RWPE2 (cell line): ENCODE measurements around the gene NEFH.
A peak's percentile ranks its signal among the peaks of the same experiment; 100 is the strongest.

Experiments
- ATAC-seq: fragments of 200-7000 bp; cut with Tn5 transposase; 3 replicates; pipeline ENCODE4 v1.9.1; 2021; ENCODE audit warnings: low read depth
- DNase-seq: peaks from one replicate; pipeline ENCODE4 v3.0.0-alpha.2; 2020; ENCODE audit warnings: low spot score
- H3K27ac ChIP-seq: fragments of 450-650 bp; 2 replicates; pipeline ENCODE4 v1.5.1; 2017; ENCODE audit warnings: mild to moderate bottlenecking; ENCODE audit not compliant: poor library complexity, severe bottlenecking
- H3K27me3 ChIP-seq: fragments of 250-450 bp; sonication (Bioruptor Pico); 2 replicates; pipeline ENCODE4 v1.5.1; 2021; ENCODE audit warnings: mild to moderate bottlenecking, moderate library complexity; ENCODE audit not compliant: insufficient read depth, poor library complexity, severe bottlenecking
- H3K36me3 ChIP-seq: fragments of 250-450 bp; sonication (Bioruptor Pico); 2 replicates; pipeline ENCODE4 v1.5.1; 2020; ENCODE audit warnings: low read depth, mild to moderate bottlenecking, moderate library complexity
- H3K4me1 ChIP-seq: fragments of 250-450 bp; sonication (Bioruptor Pico); 2 replicates; pipeline ENCODE4 v1.5.1; 2021; ENCODE audit warnings: mild to moderate bottlenecking, moderate library complexity; ENCODE audit not compliant: insufficient read depth, poor library complexity, severe bottlenecking
- H3K4me3 ChIP-seq: fragments of 250-450 bp; sonication (Bioruptor Pico); 2 replicates; pipeline ENCODE4 v1.5.1; 2021; ENCODE audit warnings: mild to moderate bottlenecking, moderate library complexity; ENCODE audit not compliant: severe bottlenecking
- H3K9me3 ChIP-seq: fragments of 250-450 bp; sonication (Bioruptor Pico); 2 replicates; pipeline ENCODE4 v1.5.1; 2021; ENCODE audit warnings: mild to moderate bottlenecking, moderate library complexity; ENCODE audit not compliant: severe bottlenecking
- CTCF ChIP-seq: fragments of 450-650 bp; IDR thresholded peaks from one replicate; pipeline ENCODE4 v1.5.1; 2017; ENCODE audit warnings: mild to moderate bottlenecking, moderate library complexity; ENCODE audit not compliant: poor library complexity, severe bottlenecking

Gene NEFH

GRCh38 chr22:29491012-29491411 is 11.0 kb downstream of the NEFH start:
- Histone ChIP-seq H3K9me3 (no peaks in the 10 kb centered on the region), H3K36me3 (no peaks in the 10 kb centered on the region), H3K27ac (no peak overlapping the region), H3K4me3 (no peak overlapping the region), H3K4me1 (no peaks in the 10 kb centered on the region), H3K27me3 (no peaks in the 10 kb centered on the region)
- no peak for ATAC-seq
- no peak for TF ChIP-seq CTCF
- no peak for DNase-seq

GRCh38 chr22:29493636-29494035 is 13.6 kb downstream of the NEFH start:
- no peak overlapping the region for H3K4me3 ChIP-seq
- no peaks in the 10 kb centered on the region for H3K9me3 ChIP-seq
- DNase-seq, result no peak
- ATAC-seq, result no peak
- no peaks in the 10 kb centered on the region for H3K4me1 ChIP-seq
- no peaks in the 10 kb centered on the region for H3K27me3 ChIP-seq
- H3K36me3 ChIP-seq, result no peaks in the 10 kb centered on the region
- H3K27ac ChIP-seq, result no peak overlapping the region
- TF ChIP-seq CTCF, result no peak

- TF ChIP-seq CTCF, result no peak
- ATAC-seq, result no peak
- no peaks in the 10 kb centered on the region for H3K36me3 ChIP-seq
- H3K9me3 ChIP-seq, result no peaks in the 10 kb centered on the region
- no peaks in the 10 kb centered on the region for H3K4me1 ChIP-seq
- H3K4me3 ChIP-seq, result no peak overlapping the region
- no peaks in the 10 kb centered on the region for H3K27me3 ChIP-seq
- DNase-seq, result no peak
- H3K27ac ChIP-seq, result no peak overlapping the region
Measured at GRCh38 chr22:29499852-29500251, 19.8 kb downstream of the NEFH start.

GRCh38 chr22:29503811-29504372 is 23.9 kb downstream of the NEFH start:
- no peak for DNase-seq
- peak; percentile 25; the same call in 1 of the 3 replicates for ATAC-seq
- H3K27ac ChIP-seq, result no peak overlapping the region

More at GRCh38 chr22:29503811-29504372, 23.9 kb downstream of the NEFH start:
- no peaks in the 10 kb centered on the region for H3K27me3 ChIP-seq
- peaks cover 22% of the 10 kb centered on the region for H3K36me3 ChIP-seq
- TF ChIP-seq CTCF, result no peak
- no peaks in the 10 kb centered on the region for H3K4me1 ChIP-seq
- H3K4me3 ChIP-seq, result no peak overlapping the region
- no peaks in the 10 kb centered on the region for H3K9me3 ChIP-seq
